HepG2 (cell line): ENCODE data around the gene FXN. TPM values are rescaled to one million over a fixed set of nuclear protein-coding genes. Genes with fewer than 3 reads are reported as not detected.

Source experiments
- ATAD3A ChIP-seq: sonication (generic); formaldehyde crosslinking; IDR thresholded peaks from 2 replicates; pipeline ENCODE4 v1.4.0; 2020; ENCODE audit warnings: missing genetic modification reagents
- CHD4 ChIP-seq: fragments of 200-600 bp; sonication (generic); IDR thresholded peaks from 2 replicates; pipeline ENCODE4 v1.7.0; 2017; ENCODE audit warnings: mild to moderate bottlenecking, low read length, borderline replicate concordance
- GATAD1 ChIP-seq: IDR thresholded peaks from 2 replicates; pipeline ENCODE4 v1.6.1; 2016; ENCODE audit warnings: missing genetic modification reagents, missing compliant biosample characterization
- HES4 ChIP-seq: sonication (generic); formaldehyde crosslinking; IDR thresholded peaks from 2 replicates; pipeline ENCODE4 v1.9.0; 2021; ENCODE audit warnings: mild to moderate bottlenecking, missing genetic modification reagents, borderline replicate concordance
- HMG20A ChIP-seq: IDR thresholded peaks from 2 replicates; pipeline ENCODE4 v1.6.1; 2016; ENCODE audit warnings: borderline replicate concordance
- HNF4A ChIP-seq: sonication (generic); formaldehyde crosslinking; IDR thresholded peaks from 2 replicates; pipeline ENCODE4 v1.4.0; 2020; ENCODE audit warnings: missing genetic modification reagents
- KLF16 ChIP-seq, 2 experiments: sonication (generic) in 1 of 2; formaldehyde crosslinking in 1 of 2; IDR thresholded peaks; 2 replicates each; pipeline versions ENCODE4 v1.6.1 to v1.8.0; 2016 to 2023; ENCODE audit warnings: missing genetic modification reagents in 2 of 2, missing compliant biosample characterization in 1 of 2
- MAZ ChIP-seq, 2 experiments: sonication (generic) in 1 of 2; formaldehyde crosslinking in 1 of 2; IDR thresholded peaks; 2 replicates each; pipeline versions ENCODE4 v1.5.0 to v1.6.1; 2012 to 2020; ENCODE audit warnings: low read depth in 2 of 2, mild to moderate bottlenecking in 2 of 2, borderline replicate concordance in 1 of 2, improper control_type of control experiment in 1 of 2, low read length in 1 of 2, missing genetic modification reagents in 1 of 2, moderate library complexity in 1 of 2
- MXI1 ChIP-seq: IDR thresholded peaks from 3 replicates; pipeline ENCODE4 v1.6.1; 2012; ENCODE audit warnings: low read depth, low read length, inconsistent platforms, borderline replicate concordance
- NCOA2 ChIP-seq: sonication (generic); formaldehyde crosslinking; IDR thresholded peaks from 2 replicates; pipeline ENCODE4 v1.8.0; 2022; ENCODE audit warnings: inconsistent platforms
- NFE2L2 ChIP-seq: fragments of 150-350 bp; IDR thresholded peaks from 2 replicates; pipeline ENCODE4 v1.6.1; 2014; ENCODE audit warnings: low read length
- NR2F6 ChIP-seq, 2 experiments: IDR thresholded peaks; 2 replicates each; pipeline ENCODE4 v1.6.1; 2016; ENCODE audit warnings: antibody characterized with exemption in 1 of 2, mild to moderate bottlenecking in 1 of 2
- RCOR2 ChIP-seq: IDR thresholded peaks from 2 replicates; pipeline ENCODE4 v1.6.1; 2016; ENCODE audit warnings: missing biosample characterization, missing genetic modification reagents
- REPIN1 ChIP-seq: sonication (generic); formaldehyde crosslinking; IDR thresholded peaks from 2 replicates; pipeline ENCODE4 v1.8.0; 2022; ENCODE audit warnings: missing genetic modification reagents, low read depth, mild to moderate bottlenecking, borderline replicate concordance
- RXRB ChIP-seq: IDR thresholded peaks from 2 replicates; pipeline ENCODE4 v1.6.1; 2016; ENCODE audit warnings: borderline replicate concordance, missing genetic modification reagents, missing compliant biosample characterization
- SIN3B ChIP-seq: fragments of 150-350 bp; IDR thresholded peaks from 2 replicates; pipeline ENCODE4 v1.6.1; 2014; ENCODE audit warnings: low read length
- SIX1 ChIP-seq: sonication (generic); formaldehyde crosslinking; IDR thresholded peaks from 2 replicates; pipeline ENCODE4 v1.4.0; 2020; ENCODE audit warnings: missing genetic modification reagents, borderline replicate concordance
- TEAD2 ChIP-seq: sonication (generic); formaldehyde crosslinking; IDR thresholded peaks from 2 replicates; pipeline ENCODE4 v1.9.0; 2021; ENCODE audit warnings: missing genetic modification reagents
- ZBED4 ChIP-seq: sonication (generic); formaldehyde crosslinking; IDR thresholded peaks from 2 replicates; pipeline ENCODE4 v1.4.0; 2020; ENCODE audit warnings: missing genetic modification reagents, borderline replicate concordance
- ZBTB14 ChIP-seq: sonication (generic); formaldehyde crosslinking; IDR thresholded peaks from 2 replicates; pipeline ENCODE4 v1.4.0; 2020; ENCODE audit warnings: missing genetic modification reagents
- ZNF256 ChIP-seq: sonication (generic); formaldehyde crosslinking; conservative IDR thresholded peaks from 2 replicates; pipeline ENCODE4 v1.4.0; 2020; ENCODE audit warnings: missing genetic modification reagents
- ZNF383 ChIP-seq: sonication (generic); formaldehyde crosslinking; IDR thresholded peaks from 2 replicates; pipeline ENCODE4 v1.4.0; 2020; ENCODE audit warnings: missing genetic modification reagents, mild to moderate bottlenecking, borderline replicate concordance
- ZNF564 ChIP-seq: sonication (generic); formaldehyde crosslinking; IDR thresholded peaks from 2 replicates; pipeline ENCODE4 v1.8.1; 2023; ENCODE audit warnings: mild to moderate bottlenecking, missing genetic modification reagents
- ZNF792 ChIP-seq: IDR thresholded peaks from 2 replicates; pipeline ENCODE4 v1.6.1; 2016
- polyA plus RNA-seq, 8 experiments: library from polyadenylated mRNA; depleted of rRNA in 3 of 8; stranded (reverse) in 7 of 8; unstranded in 1 of 8; fragments of >200 nt; fragmentation: Illumina TruSeq in 4 of 8; extraction: Trizol in 4 of 8; gene quantifications; 2 replicates each; pipeline versions ENCODE4 v1.2.1 to v1.2.3, GENCODE V29; 2011 to 2016; ENCODE audit warnings: low read depth in 4 of 8, missing spikeins in 1 of 8, mixed read lengths in 1 of 8; ENCODE audit not compliant: insufficient read depth in 1 of 8
- total RNA-seq, 5 experiments: library from RNA; depleted of rRNA; stranded (reverse); fragments of >200 nt; fragmentation: Illumina TruSeq; extraction: Trizol; gene quantifications; 2 replicates each; pipeline ENCODE4 v1.2.3, GENCODE V29; 2016; ENCODE audit warnings: low read depth in 1 of 5
- TF ChIP-seq, protein P1 (sequence below): sonication (generic); formaldehyde crosslinking; IDR thresholded peaks from 2 replicates; pipeline ENCODE4 v1.4.0; 2020; ENCODE audit warnings: missing genetic modification reagents

Gene FXN
- total and polyA plus RNA-seq, 2 of the 13 experiments (the other 11 are each of a cell fraction or from before 2014, with no cell fraction given), result 24.1 to 26.0 TPM

GRCh38 chr9:69035438-69036308, at the start of gene FXN (continued):
- TF ChIP-seq NFE2L2 (no peak), HES4 (CRISPR knock-in tag) (peak; percentile 62; the same call in 1 of the 2 replicates), GATAD1 (CRISPR knock-in tag) (peak; percentile 72), ZNF383 (no peak), RCOR2 (peak; percentile 99), KLF16 (CRISPR knock-in tag; IDR thresholded peaks at IDR 0.05) (peak in 1 of 2 experiments; percentile 85; a peak in 2 of 4 replicates), REPIN1 (CRISPR knock-in tag) (peak; percentile 78; the same call in 1 of the 2 replicates), ZNF564 (CRISPR knock-in tag) (peak; percentile 86; the same call in 1 of the 2 replicates), NCOA2 (CRISPR knock-in tag) (peak; percentile 37), RXRB (CRISPR knock-in tag) (peak; percentile 76), MXI1 (peak; percentile 78; the same call in 1 of the 3 replicates), ZNF792 (CRISPR knock-in tag) (peak; percentile 67), TEAD2 (no peak), SIN3B (0 out of 2 replicates have a peak, but pooled peaks have one; percentile 24), HMG20A (CRISPR knock-in tag) (peak; percentile 12; the same call in 1 of the 2 replicates), SIX1 (CRISPR knock-in tag) (no peak), MAZ (IDR thresholded peaks at IDR 0.05; ENCODE audit: borderline replicate concordance, low read depth, low read length) (no peak; the same call in 1 of the 2 replicates), MAZ (CRISPR knock-in tag; IDR thresholded peaks at IDR 0.05; ENCODE audit: low read depth) (peak; percentile 86; the same call in 1 of the 2 replicates), HNF4A (CRISPR knock-in tag) (0 out of 2 replicates have a peak, but pooled peaks have one; percentile 35), ZBED4 (CRISPR knock-in tag) (peak; percentile 86; the same call in 1 of the 2 replicates), CHD4 (peak; percentile 99), ATAD3A (no peak), ZBTB14 (CRISPR knock-in tag) (peak; percentile 83), NR2F6 (IDR thresholded peaks at IDR 0.05) (no peak), NR2F6 (CRISPR knock-in tag; IDR thresholded peaks at IDR 0.05) (peak; percentile 39; the same call in 1 of the 2 replicates), ZNF256 (no peak)
- TF ChIP-seq, protein P1, sequence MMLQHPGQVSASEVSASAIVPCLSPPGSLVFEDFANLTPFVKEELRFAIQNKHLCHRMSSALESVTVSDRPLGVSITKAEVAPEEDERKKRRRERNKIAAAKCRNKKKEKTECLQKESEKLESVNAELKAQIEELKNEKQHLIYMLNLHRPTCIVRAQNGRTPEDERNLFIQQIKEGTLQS, result peak; percentile 14; the same call in 1 of the 2 replicates
